H9 (cell line): Measurements from ENCODE around the gene KCNJ14. TPM values are rescaled to one million over a fixed set of nuclear protein-coding genes. Genes with fewer than 3 reads are reported as not detected.

Experiments
- DNase-seq: peaks from one replicate; pipeline ENCODE4 v3.0.0-alpha.2; 2017
- H2AFZ ChIP-seq: one replicate; pipeline ENCODE4 v1.6.1; 2013; ENCODE audit warnings: mild to moderate bottlenecking, low read length, control low read depth, moderate library complexity
- H2AK5ac ChIP-seq: 2 replicates; pipeline ENCODE4 v1.6.1; 2013; ENCODE audit warnings: low read length, control low read depth, mixed read lengths; ENCODE audit not compliant: insufficient read length
- H2BK120ac ChIP-seq: one replicate; pipeline ENCODE4 v1.6.1; 2013; ENCODE audit warnings: low read depth, mild to moderate bottlenecking, low read length, control low read depth, inconsistent platforms; ENCODE audit not compliant: poor library complexity, severe bottlenecking
- H2BK12ac ChIP-seq: 2 replicates; pipeline ENCODE4 v1.6.1; 2013; ENCODE audit warnings: low read length, control low read depth, mixed read lengths, low read depth; ENCODE audit not compliant: insufficient read length
- H2BK15ac ChIP-seq: 2 replicates; pipeline ENCODE4 v1.6.1; 2013; ENCODE audit warnings: low read depth, low read length, control low read depth
- H2BK20ac ChIP-seq: one replicate; pipeline ENCODE4 v1.6.1; 2013; ENCODE audit warnings: low read depth, mild to moderate bottlenecking, low read length, control low read depth, inconsistent platforms; ENCODE audit not compliant: poor library complexity, severe bottlenecking
- H2BK5ac ChIP-seq: 2 replicates; pipeline ENCODE4 v1.6.1; 2013; ENCODE audit warnings: low read length, control low read depth, mixed read lengths; ENCODE audit not compliant: insufficient read length
- H3K14ac ChIP-seq: 2 replicates; pipeline ENCODE4 v1.6.1; 2013; ENCODE audit warnings: low read length, control low read depth; ENCODE audit not compliant: insufficient read depth
- H3K18ac ChIP-seq: 2 replicates; pipeline ENCODE4 v1.6.1; 2013; ENCODE audit warnings: low read depth, mild to moderate bottlenecking, mixed read lengths, low read length, control low read depth; ENCODE audit not compliant: insufficient read length
- H3K23ac ChIP-seq: 2 replicates; pipeline ENCODE4 v1.6.1; 2013; ENCODE audit warnings: low read length, control low read depth, mixed read lengths, low read depth; ENCODE audit not compliant: insufficient read length
- H3K23me2 ChIP-seq: 2 replicates; pipeline ENCODE4 v1.6.1; 2013; ENCODE audit warnings: low read depth, mild to moderate bottlenecking, mixed read lengths, low read length, control low read depth; ENCODE audit not compliant: insufficient read length, poor library complexity, severe bottlenecking
- H3K27ac ChIP-seq: 2 replicates; pipeline ENCODE4 v1.5.1; 2013; ENCODE audit warnings: low read length, control low read depth, mixed read lengths, low read depth; ENCODE audit not compliant: insufficient read length
- H3K27me3 ChIP-seq: 2 replicates; pipeline ENCODE4 v1.6.1; 2013; ENCODE audit warnings: low read length, control low read depth, inconsistent platforms; ENCODE audit not compliant: insufficient read depth
- H3K4ac ChIP-seq: 2 replicates; pipeline ENCODE4 v1.6.1; 2013; ENCODE audit warnings: low read depth, mild to moderate bottlenecking, control low read depth, inconsistent platforms, low read length, moderate library complexity
- H3K4me1 ChIP-seq: 2 replicates; pipeline ENCODE4 v1.6.1; 2013; ENCODE audit warnings: low read length, control low read depth, inconsistent platforms; ENCODE audit not compliant: insufficient read depth
- H3K4me2 ChIP-seq: 2 replicates; pipeline ENCODE4 v1.6.1; 2013; ENCODE audit warnings: low read length, control low read depth, mixed read lengths; ENCODE audit not compliant: insufficient read length, insufficient read depth
- H3K56ac ChIP-seq: 2 replicates; pipeline ENCODE4 v1.6.1; 2013; ENCODE audit warnings: low read depth, mild to moderate bottlenecking, mixed read lengths, low read length, control low read depth; ENCODE audit not compliant: insufficient read length
- H3K79me1 ChIP-seq: 2 replicates; pipeline ENCODE4 v1.6.1; 2013; ENCODE audit warnings: low read depth, mild to moderate bottlenecking, moderate library complexity, low read length, control low read depth, inconsistent platforms; ENCODE audit not compliant: insufficient read depth, poor library complexity, severe bottlenecking
- H3K79me2 ChIP-seq: 2 replicates; pipeline ENCODE4 v1.6.1; 2013; ENCODE audit warnings: low read length, control low read depth, inconsistent platforms; ENCODE audit not compliant: insufficient read depth
- H3K9ac ChIP-seq: 2 replicates; pipeline ENCODE4 v1.6.1; 2013; ENCODE audit warnings: low read length, control low read depth, mixed read lengths; ENCODE audit not compliant: insufficient read length; ENCODE audit errors: extremely low read depth
- H3K9me3 ChIP-seq: one replicate; pipeline ENCODE4 v1.6.1; 2013; ENCODE audit warnings: low read depth, low read length, inconsistent platforms; ENCODE audit not compliant: control insufficient read depth
- H3T11ph ChIP-seq: one replicate; pipeline ENCODE4 v1.6.1; 2013; ENCODE audit warnings: mild to moderate bottlenecking, low read length, control low read depth, inconsistent platforms
- H4K20me1 ChIP-seq: one replicate; pipeline ENCODE4 v1.6.1; 2013; ENCODE audit not compliant: control insufficient read depth, insufficient read length, insufficient read depth
- H4K5ac ChIP-seq: 2 replicates; pipeline ENCODE4 v1.6.1; 2013; ENCODE audit warnings: low read depth, mild to moderate bottlenecking, mixed read lengths, low read length, control low read depth; ENCODE audit not compliant: insufficient read length
- H4K8ac ChIP-seq: replicated peaks from 2 replicates; pipeline ENCODE4 v1.6.1; 2013; ENCODE audit warnings: low read length, control low read depth, mixed read lengths, low read depth; ENCODE audit not compliant: insufficient read length
- H4K91ac ChIP-seq: 2 replicates; pipeline ENCODE4 v1.6.1; 2013; ENCODE audit warnings: low read depth, mild to moderate bottlenecking, moderate library complexity, mixed read lengths, low read length, control low read depth; ENCODE audit not compliant: insufficient read length
- H3K27ac Mint-ChIP-seq, 3 experiments: 2 replicates in 2 of 3; 3 replicates in 1 of 3; pipeline ENCODE4 v1.8.0; 2020 to 2021; ENCODE audit warnings: mixed read lengths in 3 of 3, mild to moderate bottlenecking in 1 of 3, moderate library complexity in 1 of 3
- H3K27me3 Mint-ChIP-seq: 2 replicates; pipeline ENCODE4 v1.8.0; 2021; ENCODE audit warnings: low read depth, mild to moderate bottlenecking, moderate library complexity, mixed read lengths
- H3K36me3 Mint-ChIP-seq, 3 experiments: 2 replicates in 2 of 3; 3 replicates in 1 of 3; pipeline ENCODE4 v1.8.0; 2020 to 2021; ENCODE audit warnings: low read depth in 3 of 3, mixed read lengths in 3 of 3; ENCODE audit not compliant: insufficient read depth in 1 of 3
- H3K4me1 Mint-ChIP-seq, 2 experiments: 2 replicates each; pipeline ENCODE4 v1.8.0; 2020; ENCODE audit warnings: mixed read lengths in 2 of 2
- H3K4me3 Mint-ChIP-seq, 2 experiments: 2 replicates in 1 of 2; 3 replicates in 1 of 2; pipeline ENCODE4 v1.8.0; 2020 to 2021; ENCODE audit warnings: mild to moderate bottlenecking in 2 of 2, mixed read lengths in 2 of 2, moderate library complexity in 1 of 2
- H3K9me3 Mint-ChIP-seq, 2 experiments: 2 replicates in 1 of 2; 3 replicates in 1 of 2; pipeline ENCODE4 v1.8.0; 2020; ENCODE audit warnings: mild to moderate bottlenecking in 2 of 2, mixed read lengths in 2 of 2, moderate library complexity in 1 of 2
- WGBS: extraction: QIAGEN DNeasy Blood & Tissue Kit; methylation state at CpG from one replicate; pipeline ENCODE4 v1.1.7; 2013; ENCODE audit warnings: missing lambda C conversion rate, low lambda C conversion rate, mixed read lengths; ENCODE audit not compliant: insufficient read length; ENCODE audit errors: extremely low coverage; 5-methylcytosine and 5-hydroxymethylcytosine counted together
- total RNA-seq: library from RNA; stranded (reverse); gene quantifications from 2 replicates; pipeline ENCODE4 v1.2.1, GENCODE V29; 2021
- TF ChIP-seq, protein P1 (sequence below): fragments of 200-600 bp; sonication (generic); conservative IDR thresholded peaks from 3 replicates; pipeline ENCODE4 v1.8.0; 2021; ENCODE audit warnings: antibody characterized with exemption, mild to moderate bottlenecking

The KCNJ14 gene
- total RNA-seq, 1 experiment from 2014 or later, result 1.2 TPM

DNA sequence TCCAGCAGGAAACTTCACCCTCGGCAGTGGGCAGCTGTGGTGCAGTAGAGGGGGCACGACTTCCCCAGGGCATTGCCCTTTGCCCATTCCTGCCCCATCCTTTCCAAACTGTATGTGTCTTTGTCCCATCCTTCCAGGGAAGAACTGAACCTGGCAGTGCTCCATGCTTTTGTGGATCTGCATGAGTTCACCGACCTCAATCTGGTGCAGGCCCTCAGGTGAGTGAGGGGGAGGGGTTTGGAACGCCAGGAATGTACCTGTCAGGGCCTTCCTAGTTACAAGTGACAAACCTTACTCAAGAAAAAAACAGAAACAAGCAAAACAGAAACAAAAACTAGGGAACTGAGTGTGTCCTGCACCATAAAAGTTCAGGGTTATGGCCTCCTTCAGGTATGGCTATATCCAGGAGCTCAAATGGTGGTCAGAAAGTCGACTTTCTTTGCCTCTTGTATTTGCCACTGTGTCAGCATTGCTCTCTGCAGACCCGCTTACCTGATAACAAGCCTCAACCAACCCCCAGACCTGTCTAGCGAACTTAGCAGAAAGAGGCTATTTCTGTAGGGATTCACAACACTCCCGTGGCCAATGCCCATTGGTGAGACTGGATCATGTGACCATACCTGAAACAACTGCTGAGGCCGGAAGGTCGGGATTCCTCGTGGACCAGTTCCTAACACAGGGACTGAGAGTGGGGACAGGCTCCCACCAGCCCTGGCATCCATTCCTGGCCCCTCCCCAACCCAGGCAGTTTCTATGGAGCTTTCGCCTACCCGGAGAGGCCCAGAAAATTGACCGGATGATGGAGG is 18.0 kb downstream of the KCNJ14 start:
- no peak overlapping the region for H3K18ac ChIP-seq
- no peaks in the 10 kb centered on the region for H3K4me1 ChIP-seq
- no peaks in the 10 kb centered on the region; a peak in 1 of 5 replicates for H3K9me3 Mint-ChIP-seq
- no peak overlapping the region for H2BK20ac ChIP-seq
- H3K9ac ChIP-seq, result no peak overlapping the region
- H2AFZ ChIP-seq, result no peak overlapping the region
- TF ChIP-seq, protein P1, sequence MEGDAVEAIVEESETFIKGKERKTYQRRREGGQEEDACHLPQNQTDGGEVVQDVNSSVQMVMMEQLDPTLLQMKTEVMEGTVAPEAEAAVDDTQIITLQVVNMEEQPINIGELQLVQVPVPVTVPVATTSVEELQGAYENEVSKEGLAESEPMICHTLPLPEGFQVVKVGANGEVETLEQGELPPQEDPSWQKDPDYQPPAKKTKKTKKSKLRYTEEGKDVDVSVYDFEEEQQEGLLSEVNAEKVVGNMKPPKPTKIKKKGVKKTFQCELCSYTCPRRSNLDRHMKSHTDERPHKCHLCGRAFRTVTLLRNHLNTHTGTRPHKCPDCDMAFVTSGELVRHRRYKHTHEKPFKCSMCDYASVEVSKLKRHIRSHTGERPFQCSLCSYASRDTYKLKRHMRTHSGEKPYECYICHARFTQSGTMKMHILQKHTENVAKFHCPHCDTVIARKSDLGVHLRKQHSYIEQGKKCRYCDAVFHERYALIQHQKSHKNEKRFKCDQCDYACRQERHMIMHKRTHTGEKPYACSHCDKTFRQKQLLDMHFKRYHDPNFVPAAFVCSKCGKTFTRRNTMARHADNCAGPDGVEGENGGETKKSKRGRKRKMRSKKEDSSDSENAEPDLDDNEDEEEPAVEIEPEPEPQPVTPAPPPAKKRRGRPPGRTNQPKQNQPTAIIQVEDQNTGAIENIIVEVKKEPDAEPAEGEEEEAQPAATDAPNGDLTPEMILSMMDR, result no peak
- DNase-seq, result no peak
- no peak overlapping the region for H3K23ac ChIP-seq
- no peak overlapping the region for H4K8ac ChIP-seq
- no peaks in the 10 kb centered on the region; the same call in 1 of the 2 replicates for H3K79me2 ChIP-seq
- no peak overlapping the region for H4K91ac ChIP-seq
- peaks cover 2 to 9% of the 10 kb centered on the region in 2 experiments for H3K4me1 Mint-ChIP-seq
- H3K27ac Mint-ChIP-seq, result no peak overlapping the region
- peaks cover 51 to 75% (median 65%) of the 10 kb centered on the region in 3 experiments for H3K36me3 Mint-ChIP-seq
- H3K79me1 ChIP-seq, result peaks cover 2% of the 10 kb centered on the region
- H4K5ac ChIP-seq, result no peak overlapping the region
- no peaks in the 10 kb centered on the region for H3K9me3 ChIP-seq
- no CpG with 5 or more reads among the region's 14 CpGs for WGBS
- no peaks in the 10 kb centered on the region for H3K27me3 ChIP-seq
- H4K20me1 ChIP-seq, result no peaks in the 10 kb centered on the region
- no peak overlapping the region for H2BK15ac ChIP-seq
- H3T11ph ChIP-seq, result no peak overlapping the region
- peak overlapping the region in 1 of 2 experiments; percentile 55; a peak in 1 of 5 replicates for H3K4me3 Mint-ChIP-seq
- H2AK5ac ChIP-seq, result no peak overlapping the region
- H3K27ac ChIP-seq, result no peak overlapping the region
- H2BK5ac ChIP-seq, result no peak overlapping the region
- H3K4ac ChIP-seq, result no peak overlapping the region
- no peaks in the 10 kb centered on the region for H3K27me3 Mint-ChIP-seq
- H3K56ac ChIP-seq, result no peak overlapping the region
- H3K4me2 ChIP-seq, result no peak overlapping the region
- H3K23me2 ChIP-seq, result no peaks in the 10 kb centered on the region
- no peak overlapping the region for H2BK120ac ChIP-seq
- H3K14ac ChIP-seq, result no peak overlapping the region
- no peak overlapping the region for H2BK12ac ChIP-seq
